ENCODE measurements around the gene LIN7A.

Gene LIN7A

GRCh38 chr12:80864046-80864735 lies 73.5 kb downstream of the LIN7A start:
- H3K36me3 ChIP-seq (ENCODE audit: insufficient read depth, low read length) = no peaks in the 10 kb centered on the region
- H3K9me3 ChIP-seq (ENCODE audit: low read length) = no peaks in the 10 kb centered on the region
- no peak overlapping the region for H3K4me3 ChIP-seq (ENCODE audit: low read length)
- H2AFZ ChIP-seq (ENCODE audit: low read depth, low read length) = no peak overlapping the region
- no peaks in the 10 kb centered on the region for H3K27me3 ChIP-seq (ENCODE audit: insufficient read depth, low read length)
- no peaks in the 10 kb centered on the region for H3K4me1 ChIP-seq (ENCODE audit: insufficient read depth, low read length)

- Histone ChIP-seq H3K36me3 (ENCODE audit: insufficient read depth, low read length) (no peaks in the 10 kb centered on the region), H3K9me3 (ENCODE audit: low read length) (no peaks in the 10 kb centered on the region), H3K4me3 (ENCODE audit: low read length) (no peak overlapping the region), H3K4me1 (ENCODE audit: insufficient read depth, low read length) (no peaks in the 10 kb centered on the region), H2AFZ (ENCODE audit: low read depth, low read length) (no peak overlapping the region), H3K27me3 (ENCODE audit: insufficient read depth, low read length) (no peaks in the 10 kb centered on the region)
Observed at GRCh38 chr12:80862531-80862930, 75.2 kb downstream of the LIN7A start.

- Histone ChIP-seq H3K4me1 (ENCODE audit: insufficient read depth, low read length) (no peaks in the 10 kb centered on the region), H2AFZ (ENCODE audit: low read depth, low read length) (no peak overlapping the region), H3K36me3 (ENCODE audit: insufficient read depth, low read length) (no peaks in the 10 kb centered on the region), H3K27me3 (ENCODE audit: insufficient read depth, low read length) (no peaks in the 10 kb centered on the region), H3K9me3 (ENCODE audit: low read length) (no peaks in the 10 kb centered on the region), H3K4me3 (ENCODE audit: low read length) (no peak overlapping the region)
Observed at GRCh38 chr12:80861641-80862378, 75.9 kb downstream of the LIN7A start.

- no peaks in the 10 kb centered on the region for H3K4me1 ChIP-seq (ENCODE audit: insufficient read depth, low read length)
- H2AFZ ChIP-seq (ENCODE audit: low read depth, low read length) = no peak overlapping the region
- H3K9me3 ChIP-seq (ENCODE audit: low read length) = no peaks in the 10 kb centered on the region
Observed at GRCh38 chr12:80860928-80861327, 76.8 kb downstream of the LIN7A start.

GRCh38 chr12:80860206-80860605 lies 77.5 kb downstream of the LIN7A start:
- no peaks in the 10 kb centered on the region for H3K4me1 ChIP-seq (ENCODE audit: insufficient read depth, low read length)

More at GRCh38 chr12:80860928-80861327, 76.8 kb downstream of the LIN7A start:
- Histone ChIP-seq H3K4me3 (ENCODE audit: low read length) (no peak overlapping the region), H3K36me3 (ENCODE audit: insufficient read depth, low read length) (no peaks in the 10 kb centered on the region), H3K27me3 (ENCODE audit: insufficient read depth, low read length) (no peaks in the 10 kb centered on the region)

GRCh38 chr12:80858356-80858755 lies 79.4 kb downstream of the LIN7A start:
- H3K27me3 ChIP-seq (ENCODE audit: insufficient read depth, low read length) = no peaks in the 10 kb centered on the region

More at GRCh38 chr12:80860206-80860605, 77.5 kb downstream of the LIN7A start:
- Histone ChIP-seq H3K36me3 (ENCODE audit: insufficient read depth, low read length) (no peaks in the 10 kb centered on the region), H2AFZ (ENCODE audit: low read depth, low read length) (no peak overlapping the region), H3K9me3 (ENCODE audit: low read length) (no peaks in the 10 kb centered on the region), H3K27me3 (ENCODE audit: insufficient read depth, low read length) (no peaks in the 10 kb centered on the region), H3K4me3 (ENCODE audit: low read length) (no peak overlapping the region)

GRCh38 chr12:80857311-80857710 lies 80.4 kb downstream of the LIN7A start:
- no peaks in the 10 kb centered on the region for H3K27me3 ChIP-seq (ENCODE audit: insufficient read depth, low read length)
- H3K4me3 ChIP-seq (ENCODE audit: low read length) = no peak overlapping the region
- H2AFZ ChIP-seq (ENCODE audit: low read depth, low read length) = no peak overlapping the region
- H3K9me3 ChIP-seq (ENCODE audit: low read length) = no peaks in the 10 kb centered on the region
- no peaks in the 10 kb centered on the region for H3K4me1 ChIP-seq (ENCODE audit: insufficient read depth, low read length)
- H3K36me3 ChIP-seq (ENCODE audit: insufficient read depth, low read length) = no peaks in the 10 kb centered on the region

More at GRCh38 chr12:80858356-80858755, 79.4 kb downstream of the LIN7A start:
- no peak overlapping the region for H3K4me3 ChIP-seq (ENCODE audit: low read length)
- no peaks in the 10 kb centered on the region for H3K4me1 ChIP-seq (ENCODE audit: insufficient read depth, low read length)
- no peak overlapping the region for H2AFZ ChIP-seq (ENCODE audit: low read depth, low read length)
- H3K36me3 ChIP-seq (ENCODE audit: insufficient read depth, low read length) = no peaks in the 10 kb centered on the region
- H3K9me3 ChIP-seq (ENCODE audit: low read length) = no peaks in the 10 kb centered on the region

- H3K4me1 ChIP-seq (ENCODE audit: insufficient read depth, low read length) = peaks cover 8% of the 10 kb centered on the region
- H3K36me3 ChIP-seq (ENCODE audit: insufficient read depth, low read length) = no peaks in the 10 kb centered on the region
- no peaks in the 10 kb centered on the region for H3K9me3 ChIP-seq (ENCODE audit: low read length)
- H2AFZ ChIP-seq (ENCODE audit: low read depth, low read length) = no peak overlapping the region
- no peak overlapping the region for H3K4me3 ChIP-seq (ENCODE audit: low read length)
- no peaks in the 10 kb centered on the region for H3K27me3 ChIP-seq (ENCODE audit: insufficient read depth, low read length)
Observed at GRCh38 chr12:80849337-80849736, 88.4 kb downstream of the LIN7A start.

GRCh38 chr12:80848858-80849257 lies 88.9 kb downstream of the LIN7A start:
- no peak overlapping the region for H3K4me3 ChIP-seq (ENCODE audit: low read length)
- peaks cover 8% of the 10 kb centered on the region for H3K4me1 ChIP-seq (ENCODE audit: insufficient read depth, low read length)
- no peaks in the 10 kb centered on the region for H3K27me3 ChIP-seq (ENCODE audit: insufficient read depth, low read length)
- no peak overlapping the region for H2AFZ ChIP-seq (ENCODE audit: low read depth, low read length)
- no peaks in the 10 kb centered on the region for H3K36me3 ChIP-seq (ENCODE audit: insufficient read depth, low read length)
- no peaks in the 10 kb centered on the region for H3K9me3 ChIP-seq (ENCODE audit: low read length)

- Histone ChIP-seq H3K9me3 (ENCODE audit: low read length) (no peaks in the 10 kb centered on the region), H3K27me3 (ENCODE audit: insufficient read depth, low read length) (no peaks in the 10 kb centered on the region), H3K36me3 (ENCODE audit: insufficient read depth, low read length) (no peaks in the 10 kb centered on the region), H3K4me3 (ENCODE audit: low read length) (no peak overlapping the region), H3K4me1 (ENCODE audit: insufficient read depth, low read length) (peaks cover 8% of the 10 kb centered on the region), H2AFZ (ENCODE audit: low read depth, low read length) (no peak overlapping the region)
Observed at GRCh38 chr12:80847575-80847974, 90.2 kb downstream of the LIN7A start.

DNA sequence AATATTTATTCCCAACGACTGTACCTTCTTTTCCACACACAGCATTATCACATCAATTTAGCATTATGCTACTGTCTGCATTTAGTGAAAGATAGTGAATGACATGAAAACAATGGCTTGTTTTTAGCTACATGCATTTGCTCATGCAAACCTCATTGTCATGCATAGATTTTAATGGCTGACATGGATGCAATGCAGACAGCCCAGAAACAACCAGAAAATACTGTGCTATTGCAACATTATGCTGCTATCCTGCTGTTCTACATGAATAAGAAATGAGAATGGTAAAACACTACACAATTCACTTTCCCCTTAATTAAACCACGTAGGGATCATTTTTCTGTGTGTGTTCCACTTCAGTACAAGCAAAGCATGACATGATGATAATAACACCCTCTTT lies 90.8 kb downstream of the LIN7A start:
- H2AFZ ChIP-seq (ENCODE audit: low read depth, low read length) = no peak overlapping the region
- no peaks in the 10 kb centered on the region for H3K36me3 ChIP-seq (ENCODE audit: insufficient read depth, low read length)
- H3K4me1 ChIP-seq (ENCODE audit: insufficient read depth, low read length) = peaks cover 8% of the 10 kb centered on the region
- no peaks in the 10 kb centered on the region for H3K9me3 ChIP-seq (ENCODE audit: low read length)
- H3K4me3 ChIP-seq (ENCODE audit: low read length) = no peak overlapping the region
- no peaks in the 10 kb centered on the region for H3K27me3 ChIP-seq (ENCODE audit: insufficient read depth, low read length)

DNA sequence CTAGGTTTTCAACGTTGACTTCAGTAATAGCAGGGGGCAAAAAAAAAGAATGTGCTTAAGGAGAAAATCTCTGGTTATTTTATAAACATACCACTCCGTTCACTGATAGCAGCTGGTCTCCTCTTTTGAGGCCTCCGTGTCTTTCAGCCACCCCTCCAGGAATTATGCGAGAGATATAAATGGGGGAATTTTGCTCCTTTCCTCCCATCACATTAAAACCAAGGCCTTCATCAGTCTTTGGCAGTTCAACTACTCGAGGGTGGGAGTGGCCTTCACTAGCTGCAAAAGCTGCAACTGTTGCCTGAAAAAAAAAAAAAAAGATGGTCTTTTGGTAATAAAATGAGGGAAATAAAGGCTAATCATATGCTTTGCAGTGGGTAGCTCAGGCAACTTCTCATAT lies 92.1 kb downstream of the LIN7A start:
- no peak overlapping the region for H2AFZ ChIP-seq (ENCODE audit: low read depth, low read length)
- no peaks in the 10 kb centered on the region for H3K36me3 ChIP-seq (ENCODE audit: insufficient read depth, low read length)

DNA sequence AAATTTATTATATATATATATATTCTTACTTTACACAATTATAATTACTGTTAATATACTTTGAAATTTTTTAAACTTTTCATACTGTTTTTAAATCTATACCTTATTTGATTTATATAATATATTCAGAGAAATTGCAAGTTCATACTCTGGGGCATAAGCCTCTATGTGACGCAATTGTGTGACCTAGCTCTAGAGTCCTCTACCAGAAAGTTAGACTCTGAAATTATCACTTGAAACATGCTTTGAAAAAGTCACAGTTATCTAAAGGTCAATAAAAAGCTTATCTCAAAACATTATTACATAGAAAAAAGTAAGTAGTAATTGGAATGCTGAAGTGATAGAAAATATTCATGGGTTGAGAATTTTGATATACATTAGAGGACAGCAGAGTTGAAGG lies 93.8 kb downstream of the LIN7A start:
- Histone ChIP-seq H3K4me3 (ENCODE audit: low read length) (no peak overlapping the region), H3K36me3 (ENCODE audit: insufficient read depth, low read length) (no peaks in the 10 kb centered on the region), H3K9me3 (ENCODE audit: low read length) (no peaks in the 10 kb centered on the region), H3K4me1 (ENCODE audit: insufficient read depth, low read length) (peaks cover 8% of the 10 kb centered on the region), H2AFZ (ENCODE audit: low read depth, low read length) (no peak overlapping the region), H3K27me3 (ENCODE audit: insufficient read depth, low read length) (no peaks in the 10 kb centered on the region)

More for the DNA sequence above, 92.1 kb downstream of the LIN7A start:
- peaks cover 8% of the 10 kb centered on the region for H3K4me1 ChIP-seq (ENCODE audit: insufficient read depth, low read length)
- no peaks in the 10 kb centered on the region for H3K9me3 ChIP-seq (ENCODE audit: low read length)
- no peak overlapping the region for H3K4me3 ChIP-seq (ENCODE audit: low read length)
- no peaks in the 10 kb centered on the region for H3K27me3 ChIP-seq (ENCODE audit: insufficient read depth, low read length)
